BLaER1 (cell line): ENCODE measurements around the gene MAP2K3.

Source experiments
- H3K27ac ChIP-seq: shearing (Covaris generic); formaldehyde crosslinking; 2 replicates; pipeline ENCODE4 v1.8.1; 2022
- H3K27me3 ChIP-seq: shearing (Covaris generic); formaldehyde crosslinking; 2 replicates; pipeline ENCODE4 v1.8.1; 2022
- H3K36me3 ChIP-seq: shearing (Covaris generic); formaldehyde crosslinking; 2 replicates; pipeline ENCODE4 v1.8.1; 2022
- H3K4me1 ChIP-seq: shearing (Covaris generic); formaldehyde crosslinking; 2 replicates; pipeline ENCODE4 v1.8.1; 2022
- H3K4me2 ChIP-seq: shearing (Covaris generic); formaldehyde crosslinking; 2 replicates; pipeline ENCODE4 v1.8.1; 2022
- H3K4me3 ChIP-seq: shearing (Covaris generic); formaldehyde crosslinking; 2 replicates; pipeline ENCODE4 v1.8.1; 2022
- H3K9ac ChIP-seq: shearing (Covaris generic); formaldehyde crosslinking; 2 replicates; pipeline ENCODE4 v1.8.1; 2022
- H3K9me3 ChIP-seq: shearing (Covaris generic); formaldehyde crosslinking; 2 replicates; pipeline ENCODE4 v1.8.1; 2022
- H4K20me1 ChIP-seq: shearing (Covaris generic); formaldehyde crosslinking; 2 replicates; pipeline ENCODE4 v1.8.1; 2022
- Cebpa-rat ChIP-seq: shearing (Covaris generic); IDR thresholded peaks from 2 replicates; pipeline ENCODE4 v1.8.1; 2022

The MAP2K3 gene

DNA sequence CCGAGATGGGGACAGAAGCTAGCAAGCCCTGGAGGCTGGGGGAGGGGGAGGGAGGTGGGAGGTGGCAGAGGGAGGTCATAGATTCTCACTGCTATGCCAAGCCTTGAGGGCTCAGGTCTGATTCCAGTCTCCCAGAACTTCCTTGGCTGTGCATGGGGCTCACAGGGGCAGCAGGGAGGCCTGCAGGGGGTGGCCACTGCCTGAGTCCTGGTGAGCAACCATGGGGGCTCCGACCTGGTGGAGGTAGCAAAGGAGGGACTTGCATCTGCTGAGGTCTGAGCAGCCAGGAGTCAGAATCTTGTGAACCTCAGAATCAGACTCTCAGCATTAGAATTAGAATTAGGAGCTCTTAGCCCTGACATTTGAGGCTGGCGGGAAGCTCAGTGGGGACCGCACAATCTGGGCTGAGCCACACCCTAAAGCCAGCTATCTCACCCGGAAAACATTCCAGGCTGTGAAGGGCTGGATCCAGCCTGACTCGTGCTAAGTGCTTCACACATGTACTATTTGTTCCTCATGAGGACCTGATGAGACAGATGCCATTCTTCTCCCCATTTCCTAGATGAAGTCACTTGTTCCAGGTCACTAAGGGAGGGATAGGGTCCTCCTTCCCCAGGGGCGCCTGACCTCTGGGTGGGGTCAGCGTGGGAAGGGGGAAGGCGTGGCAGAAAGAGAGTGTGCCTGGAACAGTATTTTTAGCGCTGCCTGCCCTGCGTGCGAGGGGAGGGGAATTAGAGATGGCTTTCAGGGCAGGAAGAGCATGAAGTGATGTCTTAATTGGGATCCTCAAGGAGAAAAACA is 74.4 kb downstream of the MAP2K3 start:
- Histone ChIP-seq H3K9ac (no peak overlapping the region), H3K27me3 (no peaks in the 10 kb centered on the region), H3K4me2 (peak overlapping the region; percentile 54; the same call in 1 of the 2 replicates), H3K4me1 (peaks cover 38% of the 10 kb centered on the region), H3K27ac (no peak overlapping the region), H3K4me3 (no peak overlapping the region), H3K9me3 (no peaks in the 10 kb centered on the region), H4K20me1 (no peaks in the 10 kb centered on the region), H3K36me3 (no peaks in the 10 kb centered on the region)
- TF ChIP-seq Cebpa-rat = no peak

DNA sequence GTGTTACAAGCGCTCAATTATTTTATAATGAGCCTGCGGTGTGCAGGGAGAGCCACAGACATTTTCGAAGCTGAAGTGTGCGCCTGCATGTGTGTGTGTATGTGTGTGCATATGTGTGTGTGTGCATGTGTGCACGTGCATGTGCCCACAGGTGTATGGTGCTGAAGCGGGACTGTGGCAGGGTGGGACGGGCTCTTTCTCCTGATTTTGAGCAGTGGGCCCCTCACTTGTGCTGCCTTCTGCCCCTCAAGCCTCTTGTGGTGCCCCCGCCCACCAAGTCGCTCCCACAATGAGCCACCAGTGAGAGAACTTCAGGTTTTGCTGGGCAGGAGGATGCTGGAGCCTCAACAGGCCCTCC is 75.0 kb downstream of the MAP2K3 start:
- peak overlapping the region; percentile 54 for H3K4me2 ChIP-seq
- no peaks in the 10 kb centered on the region for H4K20me1 ChIP-seq
- no peaks in the 10 kb centered on the region for H3K36me3 ChIP-seq
- no peaks in the 10 kb centered on the region for H3K27me3 ChIP-seq
- H3K4me1 ChIP-seq = peaks cover 38% of the 10 kb centered on the region
- no peaks in the 10 kb centered on the region for H3K9me3 ChIP-seq
- H3K9ac ChIP-seq = no peak overlapping the region
- no peak overlapping the region for H3K4me3 ChIP-seq
- no peak for TF ChIP-seq Cebpa-rat
- H3K27ac ChIP-seq = no peak overlapping the region

DNA sequence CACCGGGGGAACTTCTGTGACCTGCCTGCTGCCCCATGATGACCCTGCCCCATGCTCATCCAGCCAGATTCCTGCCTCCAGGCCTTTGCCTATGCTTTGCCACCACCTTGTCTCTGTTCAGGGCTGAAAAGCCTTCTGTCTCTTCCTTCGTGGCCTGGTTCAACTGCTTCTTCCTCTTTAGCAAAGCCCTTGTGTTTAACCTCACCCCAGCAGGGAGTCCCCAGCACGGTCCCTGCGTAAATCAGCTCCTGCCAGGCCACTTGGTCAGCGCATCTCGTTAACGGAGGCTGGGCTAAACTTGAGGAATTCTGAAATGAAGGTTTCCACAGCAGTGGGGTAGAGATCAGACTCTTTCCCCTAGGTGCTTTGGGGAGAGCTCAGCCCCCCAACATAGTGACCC is 75.5 kb downstream of the MAP2K3 start:
- Histone ChIP-seq H3K4me1 (peaks cover 42% of the 10 kb centered on the region), H3K9me3 (no peaks in the 10 kb centered on the region), H3K9ac (0 out of 2 replicates have a peak overlapping the region, but pooled peaks have one; percentile 57), H3K36me3 (no peaks in the 10 kb centered on the region), H4K20me1 (no peaks in the 10 kb centered on the region), H3K27me3 (no peaks in the 10 kb centered on the region), H3K27ac (peak overlapping the region; percentile 55; the same call in 1 of the 2 replicates), H3K4me3 (no peak overlapping the region), H3K4me2 (peak overlapping the region; percentile 54)
- no peak for TF ChIP-seq Cebpa-rat

DNA sequence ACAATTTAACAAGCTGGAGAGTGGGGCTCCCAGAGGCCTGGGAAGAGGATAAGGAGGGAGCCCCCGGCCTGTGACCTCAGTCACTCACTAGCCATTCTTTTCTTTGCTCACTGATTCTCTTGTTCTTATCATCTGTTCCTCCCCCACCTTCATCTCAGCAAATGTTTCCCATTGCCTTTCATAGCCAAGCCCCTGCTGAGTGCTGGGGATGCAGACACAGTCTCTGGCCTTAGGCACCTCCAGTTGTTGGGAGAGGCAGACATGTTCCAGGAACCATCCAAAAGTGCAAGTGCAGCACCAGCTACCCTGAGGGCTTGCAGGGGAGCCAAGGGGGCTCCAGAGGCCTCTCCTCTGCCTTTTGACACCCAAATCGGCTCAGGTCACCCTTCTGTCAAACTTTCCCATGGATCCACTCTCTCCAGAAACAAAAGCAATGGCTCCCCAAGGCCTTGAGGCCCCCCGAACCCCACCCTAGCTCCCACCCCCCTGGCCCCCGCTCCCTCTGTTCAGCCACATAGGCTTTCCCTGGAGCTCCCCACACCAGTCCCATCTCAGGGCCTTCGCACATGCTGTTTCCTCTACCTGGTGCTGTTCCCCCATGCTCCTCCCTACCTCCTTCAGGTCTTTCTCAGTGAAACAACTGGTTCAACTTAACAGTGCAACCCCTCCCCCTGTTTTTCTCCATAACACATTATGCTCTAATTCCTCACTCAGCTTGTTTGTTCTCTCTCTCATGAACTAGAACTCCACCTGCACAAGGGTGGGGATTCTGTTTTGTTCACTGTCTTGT is 76.7 kb downstream of the MAP2K3 start:
- Histone ChIP-seq H3K4me1 (peaks cover 49% of the 10 kb centered on the region), H3K9me3 (no peaks in the 10 kb centered on the region), H3K27me3 (no peaks in the 10 kb centered on the region), H3K4me2 (0 out of 2 replicates have a peak overlapping the region, but pooled peaks have one; percentile 54), H3K9ac (no peak overlapping the region), H3K36me3 (no peaks in the 10 kb centered on the region), H3K4me3 (no peak overlapping the region), H4K20me1 (no peaks in the 10 kb centered on the region), H3K27ac (0 out of 2 replicates have a peak overlapping the region, but pooled peaks have one; percentile 55)
- no peak for TF ChIP-seq Cebpa-rat

DNA sequence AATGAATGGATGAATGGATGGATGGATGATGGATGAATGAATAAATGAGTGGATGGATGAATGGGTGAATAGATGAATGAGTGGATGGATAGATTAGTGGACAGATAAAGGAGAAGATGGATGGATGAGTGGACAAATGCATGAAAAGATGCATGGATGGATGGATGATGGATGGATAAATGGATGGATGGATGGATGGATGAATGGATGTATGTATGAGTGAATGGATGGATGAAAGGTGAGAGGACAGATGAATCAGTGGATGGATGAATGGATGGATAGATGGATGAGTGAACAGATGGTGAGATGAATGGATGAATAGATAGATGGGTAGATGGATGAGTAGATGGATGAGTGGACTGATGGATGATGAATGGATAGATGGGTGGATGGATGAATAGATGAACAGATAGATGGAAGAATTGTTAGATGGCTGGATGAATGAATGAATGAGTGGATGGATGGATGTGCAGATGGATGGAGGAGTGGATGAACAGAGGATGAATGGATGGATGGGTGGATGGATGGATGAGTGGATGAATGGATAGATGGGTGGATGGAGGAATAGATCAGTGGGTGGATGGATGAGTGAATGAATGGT is 77.9 kb downstream of the MAP2K3 start:
- Histone ChIP-seq H3K4me1 (peaks cover 56% of the 10 kb centered on the region), H3K9ac (no peak overlapping the region), H3K27ac (no peak overlapping the region), H3K4me3 (no peak overlapping the region), H3K9me3 (no peaks in the 10 kb centered on the region), H3K27me3 (no peaks in the 10 kb centered on the region), H3K4me2 (no peak overlapping the region), H4K20me1 (no peaks in the 10 kb centered on the region), H3K36me3 (no peaks in the 10 kb centered on the region)
- no peak for TF ChIP-seq Cebpa-rat

DNA sequence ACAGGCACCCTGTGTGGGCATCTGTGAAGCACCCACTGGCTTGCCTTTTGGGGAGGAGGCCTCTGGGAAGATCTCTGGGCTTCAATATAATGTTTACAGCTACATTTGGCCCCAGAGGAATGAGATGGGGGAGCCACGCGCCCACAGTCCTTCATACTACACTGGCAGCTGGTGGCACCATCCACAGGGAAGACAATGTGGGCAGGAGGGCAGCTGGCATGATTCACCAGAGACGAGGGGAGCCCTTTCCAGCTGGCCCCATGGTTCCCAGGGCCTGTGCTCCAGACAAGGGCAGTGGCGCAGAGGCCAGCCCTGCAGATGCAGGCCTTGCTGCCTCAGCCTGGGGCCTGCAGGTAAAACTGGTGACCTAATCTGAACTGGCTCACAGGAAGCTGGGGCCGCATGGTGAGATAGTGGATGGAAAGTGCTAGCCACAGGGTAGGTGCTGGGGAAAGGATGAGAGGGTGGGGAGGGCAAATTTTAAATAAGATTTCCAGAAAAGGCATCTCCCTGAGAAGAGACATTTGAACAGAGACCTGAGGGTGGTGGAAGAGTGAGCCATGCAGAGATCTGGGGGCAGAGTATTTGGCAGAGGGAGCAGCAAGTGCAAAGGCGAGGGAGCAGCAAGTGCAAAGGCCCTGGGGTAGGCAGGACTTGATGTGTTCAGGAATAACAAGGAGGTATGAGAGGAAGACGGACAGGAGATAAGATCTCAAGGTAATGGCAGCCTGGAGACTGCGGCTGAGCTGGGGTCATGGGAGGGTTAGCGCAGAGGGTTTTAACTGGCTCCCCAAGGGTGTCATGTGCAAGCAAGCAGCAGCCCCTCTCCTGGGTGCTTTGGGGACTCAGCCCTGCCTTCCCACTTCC is 79.5 kb downstream of the MAP2K3 start:
- Histone ChIP-seq H3K4me2 (no peak overlapping the region), H3K4me1 (peaks cover 59% of the 10 kb centered on the region), H3K9ac (no peak overlapping the region), H3K27me3 (no peaks in the 10 kb centered on the region), H3K36me3 (no peaks in the 10 kb centered on the region), H3K4me3 (no peak overlapping the region), H4K20me1 (no peaks in the 10 kb centered on the region), H3K9me3 (no peaks in the 10 kb centered on the region), H3K27ac (no peak overlapping the region)
- TF ChIP-seq Cebpa-rat = no peak
